ENCODE measurements around the gene GNG13.
"Not testable (repeated sequence)": the region's sequence is repeated elsewhere in the genome, so short reads cannot be mapped to it uniquely, and the experiment has no call there.

The GNG13 gene, protein sequence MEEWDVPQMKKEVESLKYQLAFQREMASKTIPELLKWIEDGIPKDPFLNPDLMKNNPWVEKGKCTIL

DNA sequence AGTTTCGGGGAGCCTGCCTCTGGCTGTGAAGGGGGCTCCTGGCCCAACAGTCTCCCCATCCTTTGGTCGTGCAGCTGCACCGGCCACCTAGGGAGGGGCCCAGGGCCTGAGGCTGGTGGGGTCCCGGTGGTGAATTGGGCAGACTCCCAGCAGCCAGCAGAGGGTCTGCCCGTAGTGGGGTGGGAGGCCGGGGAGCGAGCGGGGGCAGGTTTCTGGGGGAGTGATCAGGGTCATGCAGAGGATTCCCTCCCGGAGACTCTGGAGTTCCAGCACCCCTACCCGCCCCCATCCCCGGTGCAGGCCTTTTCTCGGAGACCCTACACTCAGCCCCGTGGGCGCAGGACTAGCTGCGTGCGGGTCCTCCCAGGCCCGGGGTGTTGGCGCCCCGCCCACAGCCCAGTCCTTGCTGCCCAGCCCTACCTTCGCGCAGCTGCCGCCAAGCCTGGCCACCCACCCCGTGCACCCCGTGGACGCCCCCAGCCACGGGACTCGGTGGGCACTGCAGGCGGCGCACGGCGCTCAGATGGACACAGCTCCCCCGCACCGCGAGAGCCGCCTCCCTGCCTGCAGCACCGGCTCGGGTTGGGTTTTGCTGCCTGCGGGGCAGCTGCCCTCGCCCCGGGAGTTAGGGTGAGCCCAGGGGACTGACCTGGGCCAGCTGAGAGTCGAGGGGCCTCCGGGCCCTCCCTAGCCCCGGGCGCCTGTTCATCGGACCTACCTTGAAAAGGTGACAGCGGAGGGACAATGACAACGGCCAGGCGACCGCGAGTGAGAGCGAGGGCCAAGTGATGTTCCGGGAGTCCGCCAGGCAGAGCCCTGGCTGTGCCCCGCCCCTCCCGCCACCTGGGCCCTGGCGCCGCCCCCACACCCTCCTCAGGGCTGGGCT lies at the start of gene GNG13:
Gene GNG13, minus strand, starts transcription at position 787 of the 886 bp plus-strand sequence. CDS start 1,657 bp downstream, outside the sequence.
- no peak for DNase-seq

DNA sequence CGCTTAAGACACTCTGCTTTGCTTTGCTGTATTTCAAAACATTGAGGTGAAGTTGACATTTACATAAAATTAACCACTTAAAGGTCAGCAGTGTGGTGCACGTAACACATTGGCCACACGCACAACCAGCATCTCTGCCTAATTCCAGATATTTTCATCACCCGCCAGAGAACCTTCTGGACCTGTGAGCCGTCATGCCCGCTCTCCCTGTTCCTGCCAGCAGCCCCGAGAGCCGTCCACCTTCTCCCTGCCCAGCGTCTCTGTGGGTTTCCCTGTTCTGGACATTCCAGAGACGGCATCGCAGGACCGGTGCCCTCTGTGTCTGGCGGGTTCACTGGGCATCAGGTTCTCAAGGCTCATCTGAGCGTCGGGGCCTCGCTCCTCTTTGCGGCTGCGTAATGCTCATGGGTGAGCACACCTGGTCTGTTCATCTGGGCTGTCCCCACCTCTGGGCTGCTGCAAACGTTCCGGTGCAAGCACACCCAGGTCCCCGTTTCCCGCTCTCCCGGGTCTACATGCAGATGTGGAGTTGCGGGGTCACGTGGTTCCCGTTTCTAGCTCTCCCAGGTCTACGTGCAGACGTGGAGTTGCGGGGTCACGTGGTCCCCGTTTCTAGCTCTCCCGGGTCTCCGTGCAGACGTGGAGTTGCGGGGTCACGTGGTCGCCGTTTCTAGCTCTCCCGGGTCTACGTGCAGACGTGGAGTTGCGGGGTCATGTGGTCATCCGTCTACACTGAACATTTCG lies 48.1 kb upstream of the GNG13 start:
- DNase-seq: no peak

DNA sequence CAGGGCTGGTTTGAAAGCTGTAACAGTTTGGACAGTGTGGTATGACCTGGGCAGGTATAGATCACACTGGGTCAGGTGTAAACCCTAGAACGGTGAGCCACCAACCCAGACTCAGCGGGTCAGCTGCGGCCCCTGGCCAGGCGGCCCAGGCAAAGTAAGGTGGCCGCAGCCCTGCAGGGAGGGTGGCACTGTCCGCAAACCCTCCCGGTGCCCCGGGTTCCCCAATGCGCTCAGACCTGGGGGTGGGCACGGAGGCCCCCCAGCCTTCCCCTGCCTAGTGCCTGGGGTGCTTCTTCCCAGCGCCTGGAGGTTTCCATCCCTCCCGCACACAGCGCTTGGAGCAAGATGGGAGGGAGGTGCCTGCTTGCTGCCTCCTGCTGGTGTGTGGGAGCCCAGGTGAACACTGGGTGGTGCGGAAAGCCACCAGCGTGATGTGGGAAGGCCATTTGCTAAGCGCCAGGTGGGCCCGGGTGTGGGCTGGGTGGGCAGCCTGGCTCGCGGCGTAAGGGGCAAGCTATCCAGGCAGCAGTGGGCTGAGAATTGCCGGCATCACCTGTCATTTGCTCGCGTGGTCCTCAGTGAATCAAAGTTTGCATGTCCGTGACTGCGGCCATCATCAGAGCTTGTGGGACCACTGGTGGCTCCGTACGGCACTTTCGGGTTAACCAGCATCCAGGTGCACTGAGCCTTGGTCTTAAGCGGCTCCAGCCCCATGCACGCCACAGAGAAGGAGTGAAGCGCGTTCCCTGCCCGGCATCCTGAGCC lies 47.3 kb upstream of the GNG13 start:
- DNase-seq: no peak

DNA sequence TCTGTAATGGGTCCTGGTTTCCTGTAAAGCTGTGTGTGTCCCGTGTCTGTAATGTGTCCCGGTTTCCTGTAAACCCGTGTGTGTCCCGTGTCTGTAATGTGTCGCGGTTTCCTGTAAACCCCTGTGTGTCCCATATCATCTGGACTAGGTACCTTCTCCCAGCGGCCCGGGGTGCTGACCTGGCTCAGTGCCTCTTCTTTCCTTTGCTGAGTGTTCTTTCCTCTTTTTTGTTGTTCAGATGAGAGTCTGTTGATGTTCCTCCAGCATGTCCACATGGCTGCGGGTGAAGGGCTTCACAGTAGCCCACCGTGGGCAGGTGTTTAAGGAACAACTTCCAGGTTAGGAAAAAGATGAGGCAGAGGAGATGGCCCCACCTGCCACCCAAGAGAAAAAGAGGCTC lies 46.6 kb upstream of the GNG13 start:
- no peak for DNase-seq

DNA sequence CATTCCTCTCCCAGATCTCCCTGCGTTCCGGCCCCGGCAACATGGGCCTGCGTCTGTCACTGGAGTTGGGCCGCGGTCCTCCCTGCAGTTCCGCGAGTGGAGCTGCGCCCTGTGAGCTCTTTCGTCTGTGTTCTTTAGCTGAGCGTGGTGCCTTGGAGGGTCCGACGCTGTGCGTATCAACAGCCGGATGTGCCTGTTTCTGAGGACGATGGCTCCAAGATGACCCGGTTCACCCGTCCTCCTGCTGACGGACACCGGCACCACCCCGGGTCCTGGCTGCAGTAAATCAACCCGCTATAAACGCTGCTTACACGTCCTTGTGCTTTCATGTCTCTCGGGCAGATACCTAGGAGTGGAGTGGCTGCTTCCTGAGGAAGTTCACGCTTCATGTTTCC lies 44.8 kb upstream of the GNG13 start:
- no peak for DNase-seq

DNA sequence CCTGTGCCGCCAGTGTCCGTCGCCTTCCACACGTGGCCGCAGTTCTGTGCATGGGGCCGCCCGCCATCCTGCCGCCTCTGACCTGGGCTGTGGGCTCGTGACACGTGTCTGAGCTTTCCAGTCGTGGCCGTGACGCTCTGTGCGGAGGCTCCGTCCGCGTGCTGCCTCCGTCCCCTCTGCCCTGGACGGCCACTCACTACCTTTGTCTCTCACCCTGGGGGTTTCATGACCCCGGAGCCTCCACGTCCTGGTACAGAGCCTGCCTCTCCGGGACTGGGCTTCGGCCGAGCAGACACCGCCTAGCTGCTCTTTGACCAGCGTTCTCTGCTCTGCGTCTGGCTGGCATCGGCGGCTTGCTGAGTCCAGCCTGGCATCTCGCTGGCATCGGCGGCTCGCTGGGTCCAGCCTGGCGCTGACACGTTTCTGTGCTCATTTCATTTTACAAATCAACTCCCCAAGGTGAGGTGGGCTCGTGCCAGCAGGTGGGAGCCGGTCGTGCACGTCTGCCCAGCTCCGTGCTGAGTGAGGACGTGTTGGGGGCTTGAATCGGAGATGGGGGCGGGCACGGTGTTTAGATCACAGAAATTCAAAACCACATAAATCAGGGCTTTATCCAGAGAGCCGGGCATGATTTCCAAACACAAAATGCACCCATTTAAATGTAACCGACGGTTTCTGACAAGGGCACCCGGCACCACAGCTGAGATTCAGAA lies 44.3 kb upstream of the GNG13 start:
- DNase-seq: no peak

DNA sequence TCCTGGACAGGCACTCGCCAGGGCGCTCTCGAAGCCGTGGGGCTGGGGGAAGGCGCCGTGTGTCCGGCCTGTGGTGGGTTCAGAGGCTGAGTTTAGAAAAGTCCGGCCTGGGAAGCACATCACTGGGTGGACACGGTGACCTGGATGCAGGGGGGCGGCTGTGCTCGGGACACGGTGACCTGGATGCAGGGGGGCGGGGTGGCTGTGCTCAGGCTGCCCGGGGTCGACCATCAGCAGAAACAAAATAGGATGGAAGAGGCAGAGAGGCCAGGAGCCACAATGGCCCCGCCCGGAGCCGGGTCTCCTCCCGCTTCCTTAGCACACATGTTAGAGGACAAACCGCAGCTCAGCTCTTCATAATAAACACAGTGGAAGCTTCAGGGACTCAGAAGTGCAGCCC lies 43.2 kb upstream of the GNG13 start:
- no peak for DNase-seq

DNA sequence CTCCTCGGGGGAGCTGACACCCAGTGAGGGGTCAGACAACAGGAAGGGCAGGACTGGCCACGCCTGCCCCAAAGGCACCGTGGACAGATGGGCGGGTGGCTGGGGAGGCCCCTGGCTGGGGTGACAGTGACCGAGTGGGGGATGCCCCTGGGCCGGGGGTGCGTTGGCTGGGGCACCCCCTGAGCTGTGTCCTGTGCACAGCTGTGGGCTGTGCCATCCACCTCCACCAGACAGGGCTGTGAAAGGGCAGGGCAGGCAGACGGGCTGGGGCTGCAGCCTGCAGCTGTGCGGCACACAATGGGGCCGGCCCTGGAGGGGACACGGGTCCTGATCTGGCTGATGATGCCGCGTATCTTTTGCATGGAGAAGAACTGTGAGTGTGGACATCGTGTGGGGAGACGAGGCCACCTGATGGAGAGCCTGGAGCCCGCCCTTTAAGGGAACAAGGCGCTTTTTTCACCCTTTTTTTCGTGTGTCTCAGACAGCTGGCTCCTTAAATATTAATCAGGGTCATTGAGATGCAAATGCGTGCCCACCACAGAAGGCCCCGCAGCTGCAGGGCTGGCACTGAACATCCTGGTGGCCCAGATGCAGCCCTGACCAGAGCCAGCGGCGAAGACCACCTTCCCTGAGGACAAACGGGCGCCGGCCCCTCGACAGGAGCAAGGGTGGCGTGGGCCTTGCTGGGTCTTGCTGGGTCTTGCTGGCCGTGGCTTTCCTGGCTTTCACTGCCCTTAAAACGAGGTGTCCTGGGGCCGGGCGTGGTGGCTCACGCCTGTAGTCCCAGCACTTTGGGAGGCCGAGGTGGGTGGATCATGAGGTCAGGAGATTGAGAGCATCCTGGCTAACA lies 42.4 kb upstream of the GNG13 start:
- no peak for DNase-seq

DNA sequence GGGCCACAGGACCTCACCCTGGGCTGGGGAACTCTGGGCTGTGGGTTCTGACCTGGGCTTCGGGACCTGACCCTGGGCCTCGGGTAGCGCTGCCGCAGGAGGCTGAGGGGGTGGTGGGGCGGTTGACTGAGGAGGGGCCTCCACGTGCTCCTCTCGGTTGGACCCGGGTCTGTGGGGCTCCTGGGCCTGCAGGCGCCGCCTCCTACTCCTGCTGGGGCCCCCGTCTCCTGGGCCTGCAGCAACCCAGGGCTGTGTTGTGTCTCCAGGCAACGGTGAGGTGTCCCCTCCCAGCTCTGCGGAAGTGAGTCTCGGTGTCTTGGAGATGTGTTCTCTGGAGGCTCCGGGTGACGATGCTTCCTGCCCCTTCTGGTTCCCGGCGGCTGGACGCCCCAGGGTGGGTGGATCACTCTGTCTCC lies 41.5 kb upstream of the GNG13 start:
- DNase-seq: peak; percentile 28

DNA sequence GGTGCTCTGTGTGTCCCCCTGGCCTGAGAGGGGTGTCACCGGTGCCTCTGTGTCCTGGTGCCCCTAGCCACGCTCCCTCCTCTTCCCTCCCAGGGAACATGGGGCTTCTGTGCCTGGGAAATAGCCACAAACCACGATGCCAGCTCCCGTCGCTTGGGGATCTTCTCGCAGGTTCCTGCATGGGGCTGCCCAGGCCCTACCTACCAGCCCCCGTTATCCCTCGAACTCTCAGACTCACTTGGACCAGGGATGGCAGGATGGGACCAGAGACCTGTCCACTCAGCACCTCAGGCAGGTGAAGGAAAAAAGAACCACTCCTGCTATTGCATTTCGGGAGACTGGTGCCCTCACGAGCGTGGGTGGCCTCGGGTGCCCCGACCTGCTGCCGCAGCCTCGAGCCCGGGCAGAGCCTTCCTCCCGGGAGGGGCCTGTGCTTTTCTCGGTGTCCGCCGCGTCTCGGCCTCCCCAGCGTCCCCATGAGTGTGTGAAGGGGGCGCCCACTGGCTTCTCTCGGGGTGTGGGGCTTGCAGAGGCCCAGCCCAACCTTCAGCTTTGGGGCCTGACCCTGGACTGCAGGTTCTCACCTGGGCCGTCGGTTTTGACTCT lies 41.0 kb upstream of the GNG13 start:
- no peak for DNase-seq

DNA sequence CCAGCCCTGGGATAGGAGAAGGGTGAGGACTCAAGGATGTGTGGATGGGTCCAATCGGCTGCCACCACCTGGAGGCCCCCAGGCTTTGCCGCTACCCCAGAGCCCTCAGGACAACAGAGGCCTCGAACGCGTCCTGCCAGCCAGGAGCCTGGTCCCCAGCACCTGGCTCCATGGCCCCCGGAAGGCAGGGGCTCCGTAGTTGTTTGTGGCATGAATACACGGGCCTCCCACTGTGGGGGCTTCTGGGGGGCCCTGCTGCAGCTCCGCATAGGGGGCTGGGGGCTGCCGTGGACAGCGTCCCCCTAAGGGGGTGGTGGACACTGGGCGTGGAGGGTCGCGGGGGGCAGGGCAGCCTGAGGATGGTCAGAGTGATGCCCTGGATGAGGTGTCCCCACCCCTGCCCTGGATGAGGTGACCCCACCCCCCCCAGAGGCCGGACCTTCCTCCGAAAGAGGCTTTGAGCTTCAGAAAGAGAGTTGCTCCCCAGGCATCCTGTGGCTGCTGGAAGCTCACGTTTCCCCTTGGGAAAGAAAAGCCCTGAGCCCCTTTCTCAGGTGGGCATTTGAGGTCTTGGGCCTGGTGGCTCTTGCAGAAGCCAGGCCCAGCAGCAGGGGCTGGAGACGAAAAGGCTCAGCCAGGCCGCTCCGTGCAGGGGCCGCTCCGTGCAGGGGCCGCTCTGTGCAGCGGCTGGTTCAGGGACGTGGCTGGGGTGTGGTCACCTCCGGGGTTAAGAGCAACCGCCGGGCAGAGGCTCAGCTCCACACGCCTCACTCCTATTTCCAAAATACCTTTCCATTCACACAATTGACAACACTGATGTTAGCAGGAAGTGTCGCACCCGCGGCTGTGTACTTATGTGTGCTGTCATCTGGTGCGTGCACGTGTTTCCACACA lies 40.3 kb upstream of the GNG13 start:
- DNase-seq: no peak

DNA sequence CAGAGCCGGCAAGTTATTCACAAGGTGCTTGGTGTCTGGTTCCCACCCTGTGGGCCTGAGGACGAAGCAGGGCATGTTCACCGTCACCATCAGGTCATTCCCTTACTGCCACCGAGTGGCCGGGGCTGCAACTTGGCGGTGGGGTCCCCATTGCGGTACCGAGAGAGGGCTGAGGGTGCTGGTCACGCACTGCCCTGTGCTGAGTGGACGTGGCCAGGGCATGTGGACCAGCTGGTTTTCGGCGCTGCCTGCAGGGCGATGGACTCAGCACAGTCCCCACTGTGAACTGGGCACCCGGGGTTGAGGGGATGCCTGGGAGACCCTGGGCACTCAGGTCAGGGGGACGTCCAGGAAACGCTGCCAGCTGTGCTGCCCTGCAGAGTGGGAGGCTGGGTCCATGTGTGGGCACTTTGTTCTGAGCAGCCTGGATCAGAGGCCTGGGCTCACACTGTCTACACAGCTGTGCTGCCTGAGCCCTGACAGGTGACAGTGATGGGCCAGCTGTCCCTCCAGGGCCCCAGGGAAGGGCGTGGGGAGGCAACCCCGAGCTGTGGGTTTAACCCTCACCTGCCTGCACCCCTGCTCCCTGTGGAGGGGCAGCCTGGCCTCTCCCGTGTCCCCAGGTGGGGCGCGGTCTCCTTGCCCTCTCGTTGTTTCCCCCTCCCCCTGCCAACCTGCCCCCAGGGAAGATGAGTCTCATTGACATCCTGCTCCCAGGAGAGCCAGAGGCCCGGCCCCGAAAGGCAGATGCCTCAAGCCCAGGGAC lies 39.3 kb upstream of the GNG13 start:
- no peak for DNase-seq

DNA sequence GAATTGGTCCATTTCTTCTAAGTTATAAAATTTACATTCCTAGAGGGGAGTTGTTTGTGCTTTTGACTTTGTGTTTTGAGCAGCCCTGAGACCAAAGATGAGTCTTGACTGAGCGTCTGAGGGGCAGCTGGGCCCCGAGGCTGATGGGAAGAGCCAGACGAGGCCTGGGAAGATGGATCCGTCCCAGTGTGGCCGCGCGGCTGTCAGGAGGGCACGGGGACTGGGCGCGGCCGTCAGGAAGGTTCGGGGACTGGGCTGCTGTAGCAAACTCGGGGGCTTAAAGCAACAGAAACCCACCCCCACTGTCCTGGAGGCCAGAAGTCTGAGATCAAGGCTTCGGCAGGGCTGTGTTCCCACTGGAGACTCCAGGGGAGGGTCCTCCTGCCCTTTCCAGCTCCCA lies 38.2 kb upstream of the GNG13 start:
- DNase-seq: no peak

DNA sequence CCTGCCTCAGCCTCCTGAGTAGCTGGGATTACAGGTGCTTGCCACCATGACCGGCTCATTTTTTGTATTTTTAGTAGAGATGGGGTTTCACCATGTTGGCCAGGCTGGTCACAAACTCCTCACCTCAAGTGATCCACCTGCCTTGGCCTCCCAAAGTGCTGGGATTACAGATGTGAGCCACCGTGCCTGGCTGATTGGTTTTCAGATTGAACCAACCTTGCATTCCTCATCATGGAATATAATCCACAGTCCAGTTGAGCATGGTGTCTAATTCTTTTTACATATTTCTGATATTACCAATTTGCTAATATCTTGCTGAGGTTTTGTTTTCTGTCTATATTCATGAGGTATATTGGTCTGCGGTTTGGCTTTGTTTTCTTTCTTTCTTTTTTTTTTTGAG lies 36.3 kb upstream of the GNG13 start:
- DNase-seq: not testable (repeated sequence)

DNA sequence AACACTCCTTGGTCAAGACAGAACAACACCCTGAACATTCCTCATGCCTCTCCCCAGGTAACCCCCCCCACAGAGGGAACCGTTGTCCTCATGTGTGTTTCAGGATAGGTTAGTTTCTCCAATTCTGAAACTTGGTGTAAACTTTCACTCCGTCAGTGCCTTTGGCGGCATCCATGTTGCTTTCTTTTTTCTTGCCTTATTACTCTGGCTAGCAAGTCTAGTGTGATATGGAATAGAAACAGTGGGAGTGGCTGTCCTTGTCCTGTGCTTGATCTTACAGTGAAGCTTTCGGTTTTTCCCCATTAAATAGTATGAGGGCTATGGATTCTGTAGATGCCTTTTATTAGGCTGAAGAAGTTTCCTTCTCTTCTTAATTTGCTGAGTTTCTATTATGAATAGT lies 35.7 kb upstream of the GNG13 start:
- no peak for DNase-seq

DNA sequence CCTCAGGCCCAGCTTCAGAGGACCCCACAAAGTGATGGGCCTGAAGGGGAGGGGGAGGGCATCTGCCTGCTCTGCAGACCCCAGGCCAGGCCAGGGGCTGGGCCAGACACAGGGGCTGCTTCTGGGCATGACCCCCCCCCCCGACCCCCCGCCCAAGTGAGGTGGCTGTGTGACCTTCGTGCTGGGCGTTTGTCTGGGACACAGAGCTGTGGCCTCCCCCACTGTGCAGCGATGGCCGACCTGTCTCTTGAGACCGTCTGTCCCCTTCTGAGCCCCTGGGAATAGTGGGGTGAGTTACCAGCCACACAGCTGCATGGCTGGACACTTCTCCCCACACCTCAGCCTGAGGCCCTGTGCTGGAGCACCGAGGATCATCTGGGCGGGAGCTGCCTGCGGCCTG lies 34.8 kb upstream of the GNG13 start:
- DNase-seq: no peak

DNA sequence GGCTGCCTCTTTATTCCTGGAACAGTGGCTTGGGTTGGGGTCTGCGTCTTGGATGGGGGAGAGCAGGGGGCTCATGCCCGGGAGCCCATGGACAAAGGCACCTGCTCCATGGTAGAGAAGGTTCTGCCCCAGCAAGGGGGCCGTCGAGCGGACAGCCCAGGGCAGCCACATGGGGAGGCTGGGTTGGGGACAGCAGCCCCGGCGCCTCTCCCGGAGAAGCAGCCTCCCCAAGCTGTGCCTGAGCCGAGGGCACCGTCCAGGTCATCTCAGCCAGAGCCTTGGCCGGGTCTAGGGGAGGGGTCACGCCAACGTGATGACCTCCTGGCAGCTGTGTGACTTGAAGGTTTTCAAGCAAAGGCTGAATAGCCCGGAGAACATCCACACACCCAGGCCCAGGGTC lies 32.9 kb upstream of the GNG13 start:
- no peak for DNase-seq

DNA sequence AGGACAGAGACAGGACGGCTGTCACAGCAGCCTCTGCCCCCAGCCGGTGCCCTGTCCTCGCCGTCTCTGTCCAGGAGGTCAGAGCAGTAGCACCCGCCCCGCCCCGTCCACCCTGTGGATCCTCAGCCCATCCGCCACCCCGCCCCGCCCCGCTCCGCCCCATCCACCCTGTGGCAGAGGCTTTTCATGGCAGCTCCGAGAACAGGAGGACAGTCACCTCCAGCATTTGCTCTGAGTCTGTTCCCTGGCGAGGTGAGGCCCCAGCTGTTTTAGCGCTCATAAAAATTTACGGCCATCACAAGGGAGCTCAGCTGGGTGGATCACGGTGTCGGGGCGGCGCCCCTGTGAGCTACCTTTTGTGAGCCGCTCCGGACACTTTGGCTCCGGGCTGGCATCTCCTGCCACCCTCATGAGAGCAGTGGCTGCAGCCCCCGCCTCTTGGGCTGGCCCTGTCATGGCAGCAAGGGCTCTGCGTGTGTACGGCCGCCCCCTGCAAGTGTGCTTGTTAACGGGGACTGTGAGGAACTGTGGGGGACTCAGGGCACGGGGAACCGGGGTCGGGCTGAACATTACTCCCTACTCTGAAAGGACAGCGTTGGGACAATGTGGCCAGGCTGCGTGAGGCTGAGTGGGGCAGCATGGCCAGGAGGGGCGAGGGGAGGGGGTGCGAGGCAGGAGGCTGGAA lies 32.3 kb upstream of the GNG13 start:
- DNase-seq: no peak
